Cortex of kidney (tissue), 1 donor: Measurements from ENCODE around the gene LCE6A.

Source experiments
- DNase-seq: peaks from one replicate; lab custom pipeline; 2025; lab: John Stamatoyannopoulos, UW

LCE6A gene

GRCh38 chr1:152876827-152877226 lies 34.2 kb downstream of the LCE6A start:
- no peak for DNase-seq

GRCh38 chr1:152878042-152878441 lies 35.4 kb downstream of the LCE6A start, which contains the start of gene SMCP:
Gene SMCP, plus strand, starts transcription at chr1:152878322. Its CDS starts 6,101 bp downstream, at chr1:152884423.
- DNase-seq = no peak

- DNase-seq = no peak
Observed at GRCh38 chr1:152879559-152880198, 37.0 kb downstream of the LCE6A start.

- DNase-seq = no peak
Observed at GRCh38 chr1:152880316-152880715, 37.7 kb downstream of the LCE6A start.

- no peak for DNase-seq
Observed at GRCh38 chr1:152880907-152881306, 38.3 kb downstream of the LCE6A start.

- no peak for DNase-seq
Observed at GRCh38 chr1:152884085-152884484, 41.4 kb downstream of the LCE6A start.

GRCh38 chr1:152884506-152884905 lies 41.9 kb downstream of the LCE6A start:
- DNase-seq = no peak

- no peak for DNase-seq
Observed at GRCh38 chr1:152884966-152885624, 42.4 kb downstream of the LCE6A start.

GRCh38 chr1:152886085-152886484 lies 43.4 kb downstream of the LCE6A start:
- DNase-seq = no peak

GRCh38 chr1:152886758-152887409 lies 44.2 kb downstream of the LCE6A start:
- no peak for DNase-seq

GRCh38 chr1:152888126-152888525 lies 45.5 kb downstream of the LCE6A start:
- no peak for DNase-seq
